NCI-H2196 (cell line): ENCODE data around the gene CRIM1.
A peak's percentile ranks its signal among the peaks of the same experiment; 100 is the strongest.

Experiments
- DNase-seq: peaks from one replicate; lab custom pipeline; 2025; ENCODE audit not compliant: unreplicated experiment; lab: John Stamatoyannopoulos, UW

Gene CRIM1

GRCh38 chr2:36395866-36396265 lies 40.3 kb downstream of the CRIM1 start:
- no peak for DNase-seq

DNA sequence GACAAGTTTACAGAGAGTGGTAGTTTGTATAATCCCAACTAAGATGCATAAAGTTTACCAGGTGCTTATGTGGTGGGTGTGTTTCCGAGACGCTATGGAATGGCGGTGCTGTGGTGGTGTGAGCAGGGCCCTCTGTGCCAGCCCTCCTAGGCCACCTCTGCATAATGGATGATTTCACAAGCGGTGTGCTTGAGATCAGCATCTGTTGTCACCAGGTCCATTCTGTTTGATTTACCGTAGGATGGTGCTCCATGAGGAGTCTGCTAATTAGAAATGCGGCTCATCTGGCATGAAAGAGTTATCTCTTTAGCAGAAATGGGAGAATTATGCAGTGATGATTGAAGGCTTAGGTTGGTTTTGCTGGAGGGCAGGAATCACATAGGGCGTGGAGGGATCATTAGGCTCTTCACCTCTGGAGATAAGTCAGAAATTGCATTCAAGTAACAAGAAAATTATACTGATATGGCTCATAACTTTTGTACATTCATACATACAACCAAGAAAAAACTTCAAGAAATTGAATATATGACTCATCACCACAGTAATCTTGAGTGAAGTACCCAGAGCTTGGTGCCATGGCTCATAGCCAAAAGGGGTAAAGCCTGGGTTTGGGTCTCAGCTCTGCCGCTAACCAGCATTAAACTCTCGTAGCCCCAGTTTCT lies 41.4 kb downstream of the CRIM1 start:
- DNase-seq: no peak

DNA sequence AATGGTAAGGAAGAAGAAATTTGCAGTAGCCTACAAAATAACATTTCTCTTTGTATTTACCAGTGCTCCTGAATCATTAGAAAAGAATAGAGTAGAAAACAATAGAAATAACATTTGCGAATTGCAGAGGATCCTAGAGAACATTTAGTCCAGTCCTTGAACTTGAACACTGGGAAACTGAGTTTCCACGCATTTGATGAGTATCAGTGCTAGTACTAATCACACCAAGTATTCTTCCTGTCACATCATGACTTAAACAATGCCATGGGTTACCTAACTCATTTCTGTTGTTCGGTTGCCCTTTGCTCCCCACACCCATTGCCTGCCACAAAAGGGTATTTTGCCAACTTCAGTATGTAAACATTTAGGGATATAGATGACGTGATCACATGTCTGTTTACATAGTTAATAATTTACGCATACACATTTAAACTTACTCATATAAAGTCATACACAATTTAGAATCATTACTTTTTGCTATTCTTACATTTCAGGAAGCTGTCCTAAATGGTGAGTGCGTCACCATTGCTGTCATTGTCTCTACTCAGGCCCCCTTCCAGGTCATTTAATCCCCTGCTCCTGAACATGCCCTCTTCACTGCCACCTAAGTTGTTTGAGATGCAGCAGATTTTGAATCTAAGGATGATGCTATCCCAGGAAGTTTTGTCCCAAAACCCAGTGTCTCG lies 42.3 kb downstream of the CRIM1 start:
- DNase-seq: no peak

DNA sequence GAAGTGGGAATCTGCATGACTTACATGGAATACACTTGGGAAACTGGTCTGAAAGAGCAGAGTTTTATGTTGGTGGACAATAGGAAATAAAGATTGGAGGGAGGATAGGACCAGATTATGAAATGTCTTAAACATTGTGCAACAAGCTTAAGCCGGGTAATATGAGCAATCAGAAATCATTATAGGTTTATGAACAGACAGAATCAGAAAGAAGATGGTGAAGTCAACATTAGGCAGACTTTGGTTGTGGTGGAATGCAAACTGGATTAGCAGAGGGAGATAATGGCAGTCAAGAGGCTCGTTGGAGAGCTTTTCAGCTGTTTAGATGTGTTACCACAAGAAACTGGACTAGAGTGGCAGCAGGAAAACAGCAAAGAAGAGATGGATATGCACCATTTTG lies 43.5 kb downstream of the CRIM1 start:
- DNase-seq: no peak

DNA sequence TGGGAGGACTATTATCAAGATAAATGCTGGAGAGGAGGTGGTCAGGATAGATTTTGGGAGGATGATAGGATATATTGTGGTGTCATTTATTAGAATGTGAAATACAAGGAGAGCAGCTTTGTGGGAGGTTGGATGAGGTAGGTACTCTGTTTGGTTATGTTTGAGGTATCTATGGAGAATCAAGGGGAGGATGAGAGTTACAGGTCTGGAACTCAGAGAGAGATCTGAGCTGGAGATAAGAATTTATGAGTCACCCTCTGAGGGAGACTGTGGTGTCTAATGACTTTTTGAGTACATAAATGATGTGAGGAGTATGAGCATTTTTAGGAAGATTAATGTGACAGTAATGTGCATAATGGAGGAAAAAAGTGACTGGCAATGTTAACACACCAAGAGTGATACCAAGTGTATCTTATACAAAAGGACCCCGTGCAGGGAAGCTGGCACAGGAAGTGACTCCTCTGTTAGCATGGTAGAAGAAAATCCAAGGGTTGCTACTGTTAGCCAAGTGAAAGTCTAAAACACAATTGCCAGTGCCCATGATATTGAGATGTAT lies 48.2 kb downstream of the CRIM1 start:
- peak; percentile 42 for DNase-seq

GRCh38 chr2:36404318-36404717 lies 48.7 kb downstream of the CRIM1 start:
- no peak for DNase-seq

DNA sequence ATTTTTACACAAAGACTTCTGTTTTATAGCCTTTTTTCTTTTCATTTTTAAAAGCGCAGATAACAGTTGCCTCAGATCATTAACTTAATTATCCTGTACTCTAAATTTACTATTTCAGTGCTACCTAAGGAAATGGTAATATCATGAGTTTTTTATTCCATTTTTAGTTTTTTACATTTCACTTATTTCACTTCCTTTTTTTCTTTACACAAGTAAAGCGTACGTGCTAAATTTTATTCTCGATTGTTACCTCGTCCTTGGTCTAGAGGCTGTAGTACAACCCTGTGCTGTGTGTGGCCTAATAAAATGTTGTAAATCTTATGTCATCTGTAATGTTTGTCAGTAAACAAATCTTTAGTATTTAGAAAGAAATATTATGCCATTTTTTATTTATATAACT lies 49.2 kb downstream of the CRIM1 start:
- DNase-seq: no peak

- DNase-seq: no peak
Observed at GRCh38 chr2:36405183-36405582, 49.6 kb downstream of the CRIM1 start.

- no peak for DNase-seq
Observed at GRCh38 chr2:36406296-36406695, 50.7 kb downstream of the CRIM1 start.

GRCh38 chr2:36407413-36407812 lies 51.8 kb downstream of the CRIM1 start:
- no peak for DNase-seq

- no peak for DNase-seq
Observed at GRCh38 chr2:36408198-36408703, 52.7 kb downstream of the CRIM1 start.

- DNase-seq: no peak
Observed at GRCh38 chr2:36409335-36409734, 53.8 kb downstream of the CRIM1 start.

DNA sequence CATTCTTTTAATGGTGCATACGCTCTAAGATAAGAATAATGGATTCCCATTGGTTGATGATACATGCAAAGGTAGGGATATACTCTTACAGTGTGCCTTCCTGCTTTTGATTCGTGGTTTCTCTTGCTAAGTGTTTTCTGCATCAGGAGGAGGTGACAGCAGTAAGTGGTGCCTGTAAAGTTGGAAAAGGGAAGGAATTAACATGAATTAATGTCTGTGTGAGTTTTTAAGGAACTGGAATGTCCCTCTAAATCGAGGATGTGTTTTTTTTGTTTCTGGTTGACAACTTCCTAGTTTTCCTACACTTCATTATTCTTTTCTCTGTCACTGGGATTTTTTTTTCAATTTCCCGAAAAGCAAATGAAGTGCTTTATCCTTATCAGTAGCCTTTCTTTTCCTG lies 54.4 kb downstream of the CRIM1 start:
- DNase-seq: no peak

- DNase-seq: no peak
Observed at GRCh38 chr2:36410681-36411080, 55.1 kb downstream of the CRIM1 start.

DNA sequence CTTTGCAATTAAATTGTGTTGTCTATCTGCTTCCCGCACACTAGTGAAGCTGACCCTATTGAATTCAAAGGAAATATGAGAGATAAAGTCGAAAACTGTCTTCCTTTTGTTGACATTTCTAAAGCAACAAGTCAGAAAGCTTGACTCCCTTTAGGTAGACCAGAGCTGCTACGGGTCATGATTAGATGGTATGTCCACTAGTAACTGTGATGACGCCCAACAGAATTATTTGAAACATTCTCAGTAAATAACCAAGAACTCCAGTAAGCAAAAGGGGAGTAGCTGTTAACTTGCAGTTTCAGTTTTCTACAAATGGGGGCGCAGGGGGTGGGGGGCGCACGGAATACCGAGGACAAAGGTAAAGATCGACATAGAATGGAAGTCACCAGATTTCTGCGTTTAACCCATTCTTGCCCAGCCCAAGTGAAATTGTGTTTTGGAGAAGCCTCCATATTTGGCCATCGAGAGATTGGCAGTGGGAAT lies 56.4 kb downstream of the CRIM1 start:
- DNase-seq: no peak

GRCh38 chr2:36413218-36413617 lies 57.6 kb downstream of the CRIM1 start:
- DNase-seq: no peak

- no peak for DNase-seq
Observed at GRCh38 chr2:36414307-36414706, 58.7 kb downstream of the CRIM1 start.

DNA sequence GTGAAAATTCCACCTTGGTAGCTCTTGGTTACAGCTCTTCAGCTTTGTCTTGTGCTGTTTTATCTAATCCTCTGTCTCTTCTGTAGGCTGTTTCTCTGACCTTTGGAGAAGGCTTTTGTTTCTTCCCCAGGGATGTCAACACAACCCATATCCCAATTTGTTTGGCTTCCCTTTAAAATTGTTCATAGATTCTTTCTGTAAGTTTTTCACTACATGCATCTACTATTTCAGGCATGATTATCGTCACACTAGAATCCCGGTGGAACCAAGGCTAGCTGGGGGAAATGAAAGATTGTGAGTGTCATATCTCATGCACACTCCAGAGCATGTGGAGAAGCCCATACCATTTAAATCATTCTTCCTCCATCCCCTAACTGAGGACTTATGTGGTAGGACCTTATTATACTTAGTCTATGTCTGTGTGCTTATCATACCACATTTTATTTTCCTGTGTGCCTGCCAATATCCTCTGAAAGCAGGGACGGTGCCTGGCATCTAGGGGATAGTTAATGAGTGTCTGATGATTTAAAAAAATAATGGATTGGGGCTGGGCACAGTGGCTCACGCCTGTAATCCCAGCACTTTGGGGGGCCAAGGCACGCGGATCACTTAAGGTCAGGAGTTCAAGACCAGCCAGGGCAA lies 59.9 kb downstream of the CRIM1 start:
- no peak for DNase-seq

GRCh38 chr2:36416370-36417165 lies 61.0 kb downstream of the CRIM1 start:
- DNase-seq: no peak

DNA sequence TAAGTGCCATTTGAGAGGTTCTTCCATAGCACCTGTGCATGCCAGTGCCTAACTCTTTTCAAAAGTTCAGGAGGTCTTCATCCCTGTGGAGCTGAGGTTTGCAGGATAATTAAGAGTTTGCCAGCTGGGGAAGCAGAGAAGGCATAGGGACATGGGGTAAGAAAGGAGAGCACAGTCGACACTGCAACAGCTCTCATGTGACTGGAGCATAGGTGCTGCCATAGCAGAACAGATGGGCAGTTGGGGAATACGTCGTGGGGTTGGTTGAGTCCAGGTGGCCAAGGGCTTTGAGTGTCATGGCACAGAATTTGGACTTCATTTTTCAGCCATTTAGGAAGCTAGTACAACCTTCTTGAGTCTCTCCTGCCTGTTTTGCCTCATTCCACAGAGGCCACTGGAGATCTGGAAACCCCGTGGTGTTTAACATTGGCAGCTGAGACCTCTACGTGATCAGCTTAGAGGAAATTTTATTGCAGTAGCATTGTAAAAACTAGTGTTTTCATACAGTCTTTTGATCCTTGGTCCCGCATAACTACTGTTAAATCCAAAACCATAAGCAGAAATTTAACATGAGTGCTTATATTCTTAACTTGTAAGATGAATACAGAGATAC lies 65.1 kb downstream of the CRIM1 start:
- no peak for DNase-seq

DNA sequence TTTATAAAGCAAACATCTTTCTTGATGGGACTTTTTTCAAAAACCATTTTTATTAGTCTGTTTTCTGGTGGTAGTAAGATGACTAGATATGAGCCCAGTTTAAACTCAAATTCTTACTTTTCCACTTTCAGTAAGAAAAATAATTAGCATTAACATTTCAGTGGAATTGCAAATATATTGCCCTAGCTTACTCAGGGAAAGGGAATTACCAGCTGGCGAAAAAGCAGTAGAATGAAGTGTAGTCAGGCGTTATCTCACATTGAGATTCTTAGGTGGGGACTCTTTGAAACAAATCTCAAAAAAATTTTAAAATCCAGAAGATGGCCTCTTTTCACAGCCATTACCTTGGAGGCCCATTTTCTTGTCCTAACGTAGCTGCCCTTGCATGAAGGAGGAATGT lies 65.8 kb downstream of the CRIM1 start:
- DNase-seq: no peak
